ENCODE data around the gene PAPPA2.
"Not testable (repeated sequence)": the region's sequence is repeated elsewhere in the genome, so short reads cannot be mapped to it uniquely, and the experiment has no call there.

The PAPPA2 gene

DNA sequence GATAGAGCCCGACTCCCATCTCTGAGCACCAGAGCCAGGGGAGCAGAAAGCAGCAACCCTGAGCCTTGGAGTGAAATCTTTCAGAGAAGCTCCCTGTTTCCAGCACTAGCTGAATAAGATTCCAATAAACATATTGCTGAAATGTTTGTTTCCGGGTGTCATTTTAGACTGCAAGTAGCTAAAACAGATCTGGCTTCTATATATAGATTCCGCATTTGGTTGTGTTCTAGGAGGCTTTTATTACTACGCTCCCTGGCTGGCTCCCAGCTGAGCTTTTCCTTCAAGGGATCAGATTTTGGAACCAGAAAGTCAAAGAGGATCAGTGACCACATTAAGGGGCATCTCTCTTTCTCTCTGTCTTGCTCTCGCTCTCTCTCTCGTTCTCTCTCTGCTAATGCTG is 88.2 kb downstream of the PAPPA2 start:
- DNase-seq (ENCODE audit: low read depth in 2 of 2), result no peak

DNA sequence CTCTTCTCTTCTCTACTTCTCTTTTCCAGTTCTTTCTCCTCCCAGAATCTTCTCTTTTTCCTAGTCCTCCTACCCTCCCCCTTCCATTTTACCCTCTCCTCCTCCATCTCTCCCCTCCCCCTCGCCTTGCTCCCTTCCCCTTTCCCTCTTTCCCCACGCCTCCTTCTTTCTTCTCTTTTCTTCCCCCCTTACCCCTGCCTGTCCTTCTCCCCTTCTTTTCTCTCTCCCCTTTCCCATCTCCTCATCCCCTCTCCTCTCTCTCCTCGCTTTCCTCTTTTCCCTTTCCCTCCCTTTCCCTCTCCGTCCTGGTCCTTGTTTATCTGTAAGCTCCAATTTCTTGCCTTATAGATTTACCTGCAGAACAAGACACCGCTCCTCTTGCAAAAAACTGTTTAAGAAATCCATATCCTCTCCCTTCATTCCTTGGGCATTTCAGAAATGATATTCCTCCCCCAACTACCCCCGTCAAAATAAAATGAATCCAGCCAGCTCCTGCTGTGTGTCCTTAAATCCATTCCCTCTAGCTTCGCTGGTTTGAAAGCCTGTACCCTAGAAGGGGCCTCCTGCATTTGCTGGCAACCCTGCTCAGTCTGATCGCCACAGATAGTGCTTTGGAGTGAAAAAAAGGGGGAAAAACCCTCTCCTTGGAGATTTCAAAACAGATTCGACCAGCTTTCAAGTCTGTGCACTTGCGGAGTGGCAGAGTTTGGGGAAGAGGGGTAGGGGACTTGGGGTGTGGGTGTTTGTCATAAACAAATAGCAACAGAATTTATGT is 89.4 kb downstream of the PAPPA2 start:
- no peak for DNase-seq (ENCODE audit: low read depth in 2 of 2)

DNA sequence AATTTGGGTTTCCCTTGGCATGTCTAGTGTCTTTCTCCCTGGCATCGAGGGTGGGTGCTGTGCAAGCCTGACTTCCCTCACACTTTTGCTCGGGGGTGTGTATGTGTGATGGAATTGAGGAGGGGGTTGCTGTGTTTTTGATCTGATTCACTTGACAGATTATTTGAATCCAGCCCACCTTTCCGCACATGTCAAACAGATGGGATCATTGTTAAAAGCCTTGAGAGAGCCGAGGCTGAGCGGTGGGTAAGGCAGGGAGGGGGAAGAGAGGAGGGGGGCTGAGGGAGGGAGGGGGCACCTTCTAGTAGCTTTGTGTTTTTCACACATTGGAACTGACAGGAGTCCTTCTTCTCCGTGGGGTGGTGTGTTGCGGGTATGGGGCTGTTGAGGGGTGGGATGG is 90.0 kb downstream of the PAPPA2 start:
- no peak for DNase-seq (ENCODE audit: low read depth in 2 of 2)

GRCh38 chr1:176556288-176556687 is 93.3 kb downstream of the PAPPA2 start:
- no peak for DNase-seq (ENCODE audit: low read depth in 2 of 2)

- no peak for DNase-seq (ENCODE audit: low read depth in 2 of 2)
These were observed 94.7 kb downstream of the PAPPA2 start for GRCh38 chr1:176557543-176558258.

- DNase-seq (ENCODE audit: low read depth in 2 of 2), result no peak
These were observed 95.6 kb downstream of the PAPPA2 start for GRCh38 chr1:176558561-176558960.

- no peak for DNase-seq (ENCODE audit: low read depth in 2 of 2)
These were observed 96.5 kb downstream of the PAPPA2 start for GRCh38 chr1:176559474-176559873.

GRCh38 chr1:176559878-176560277 is 96.9 kb downstream of the PAPPA2 start:
- DNase-seq (ENCODE audit: low read depth in 2 of 2), result no peak

GRCh38 chr1:176560681-176561080 is 97.7 kb downstream of the PAPPA2 start:
- no peak for DNase-seq (ENCODE audit: low read depth in 2 of 2)

GRCh38 chr1:176561761-176562160 is 98.8 kb downstream of the PAPPA2 start:
- DNase-seq (ENCODE audit: low read depth in 2 of 2), result not testable (repeated sequence)

DNA sequence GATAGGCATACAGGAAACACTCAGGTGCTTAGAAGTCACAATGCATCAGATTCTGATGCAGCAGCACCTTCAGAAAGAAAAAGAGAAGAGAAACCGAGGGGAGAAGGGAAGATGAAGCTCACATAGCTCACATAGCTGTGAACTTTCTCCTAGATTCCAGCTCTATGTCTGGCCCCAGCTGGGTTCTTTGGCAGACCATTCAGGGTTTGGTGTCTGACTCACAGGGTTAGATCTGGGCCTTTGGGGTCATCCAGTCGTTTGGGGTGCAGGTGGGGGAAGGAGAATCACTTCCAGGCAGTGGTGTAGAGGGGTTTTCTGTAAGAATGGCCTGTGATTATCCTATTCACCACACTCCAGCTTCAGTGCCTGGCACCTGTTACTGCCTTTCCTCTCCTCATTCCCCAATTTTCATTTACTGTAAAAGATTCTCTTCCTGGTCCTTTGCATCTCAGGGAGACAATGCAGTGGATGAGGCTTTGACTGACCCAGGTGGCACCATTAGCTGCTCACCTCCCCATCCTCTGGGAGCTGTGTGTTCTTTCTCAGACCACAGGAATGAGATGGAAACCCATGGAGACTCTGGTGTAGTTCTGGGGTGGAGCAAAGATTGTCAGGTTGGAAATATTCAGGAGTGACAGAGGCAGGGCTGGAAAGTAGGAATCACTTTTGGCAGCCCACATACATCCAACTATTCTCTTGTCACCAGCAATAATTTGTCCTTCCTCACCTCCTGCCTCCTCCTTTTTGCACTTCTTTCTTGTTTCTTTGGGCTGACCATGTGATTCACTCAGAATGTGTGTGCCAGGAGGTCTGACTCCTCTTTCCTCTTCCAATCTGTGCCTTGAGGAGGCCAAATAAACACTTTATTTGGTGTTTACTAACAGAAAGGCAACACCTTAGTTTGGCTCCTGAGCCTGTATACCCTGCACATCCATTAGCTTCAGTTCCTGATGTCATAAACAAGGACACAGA is 103.3 kb downstream of the PAPPA2 start:
- no peak for DNase-seq (ENCODE audit: low read depth in 2 of 2)

DNA sequence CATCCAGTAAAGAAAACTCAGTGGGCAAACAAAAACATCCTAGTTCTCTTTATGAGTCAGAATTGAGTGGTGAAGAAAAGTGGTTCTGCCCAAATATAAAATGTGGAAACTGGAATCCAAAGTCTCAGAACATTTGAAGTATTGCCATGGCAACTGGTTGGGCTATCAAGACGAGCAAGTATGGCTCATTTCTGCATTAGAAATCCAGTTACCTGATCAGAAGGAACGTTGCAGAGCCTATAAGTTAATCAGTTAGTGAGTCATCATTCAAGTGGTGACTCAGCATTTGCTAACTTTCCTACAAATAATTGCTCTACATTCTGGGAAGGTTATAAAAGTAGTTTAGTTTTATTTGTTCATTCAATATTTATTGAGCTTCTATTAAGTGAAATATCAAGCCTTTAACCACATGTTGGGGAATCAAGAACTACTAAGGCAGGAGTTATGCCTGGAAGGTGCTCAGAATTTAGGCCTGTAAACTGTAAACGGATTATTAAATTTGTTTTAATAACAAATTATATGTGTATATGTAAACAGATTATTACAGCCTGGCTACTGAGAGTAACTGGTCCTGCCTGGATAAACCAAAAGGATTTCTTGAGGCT is 104.3 kb downstream of the PAPPA2 start:
- no peak for DNase-seq (ENCODE audit: low read depth in 2 of 2)

DNA sequence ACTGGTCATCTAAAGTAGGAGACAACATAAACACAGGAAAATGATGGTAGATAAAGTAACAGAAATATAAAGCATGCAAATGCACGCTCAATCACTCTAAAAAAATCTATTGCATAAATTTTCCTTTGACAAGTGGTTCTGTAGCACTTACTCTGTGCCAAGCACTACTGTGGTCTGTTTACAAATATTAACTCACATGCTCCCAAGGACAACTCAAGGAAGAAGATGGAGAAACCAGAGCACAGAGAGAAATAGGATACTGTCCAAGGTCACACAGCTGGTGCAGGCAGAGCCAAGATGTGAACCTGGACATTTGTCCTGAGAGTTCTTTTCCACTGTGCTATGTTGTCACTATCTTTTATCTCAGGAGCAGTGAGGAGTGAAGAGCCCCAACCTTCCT is 105.2 kb downstream of the PAPPA2 start:
- DNase-seq (ENCODE audit: low read depth in 2 of 2), result no peak

DNA sequence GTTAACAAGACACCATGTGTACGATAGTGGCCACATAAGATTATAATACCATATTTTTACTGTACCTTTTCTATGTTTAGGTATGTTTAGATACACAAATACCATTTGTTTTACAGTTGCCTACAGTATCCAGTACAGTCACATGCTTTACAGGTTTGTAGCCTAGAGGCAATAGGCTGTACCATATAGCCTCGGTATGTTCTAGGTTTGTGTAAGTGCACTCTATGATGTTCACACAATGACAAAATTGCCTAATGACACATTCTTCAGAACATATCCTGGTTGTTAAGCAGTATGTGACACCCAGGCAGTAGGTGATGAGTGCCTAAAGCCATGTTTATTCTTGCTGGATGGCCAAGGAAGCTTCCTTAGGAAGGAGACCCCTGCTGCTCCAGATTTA is 111.8 kb downstream of the PAPPA2 start:
- no peak for DNase-seq (ENCODE audit: low read depth in 2 of 2)

DNA sequence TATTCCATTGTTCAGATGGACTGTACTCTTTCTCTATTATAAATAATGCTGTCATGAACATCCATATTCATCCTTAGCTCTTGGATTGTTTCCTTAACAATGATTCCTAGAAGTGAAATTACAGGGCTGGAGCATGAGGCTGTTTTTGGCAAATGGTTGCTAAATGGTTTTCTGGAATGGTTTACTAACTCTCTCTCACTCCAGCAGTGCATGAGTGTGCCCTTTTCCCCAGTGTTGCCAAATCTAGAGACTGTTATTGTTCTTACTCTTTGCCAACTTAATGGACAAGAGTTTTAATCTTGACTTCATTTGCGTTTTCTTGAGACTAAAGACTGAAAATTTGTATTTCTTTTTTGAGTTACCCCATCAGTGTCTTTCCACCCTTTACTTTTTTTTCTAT is 113.0 kb downstream of the PAPPA2 start:
- DNase-seq (ENCODE audit: low read depth in 2 of 2), result no peak

- DNase-seq (ENCODE audit: low read depth in 2 of 2), result no peak
These were observed 113.7 kb downstream of the PAPPA2 start for GRCh38 chr1:176576670-176577069.

DNA sequence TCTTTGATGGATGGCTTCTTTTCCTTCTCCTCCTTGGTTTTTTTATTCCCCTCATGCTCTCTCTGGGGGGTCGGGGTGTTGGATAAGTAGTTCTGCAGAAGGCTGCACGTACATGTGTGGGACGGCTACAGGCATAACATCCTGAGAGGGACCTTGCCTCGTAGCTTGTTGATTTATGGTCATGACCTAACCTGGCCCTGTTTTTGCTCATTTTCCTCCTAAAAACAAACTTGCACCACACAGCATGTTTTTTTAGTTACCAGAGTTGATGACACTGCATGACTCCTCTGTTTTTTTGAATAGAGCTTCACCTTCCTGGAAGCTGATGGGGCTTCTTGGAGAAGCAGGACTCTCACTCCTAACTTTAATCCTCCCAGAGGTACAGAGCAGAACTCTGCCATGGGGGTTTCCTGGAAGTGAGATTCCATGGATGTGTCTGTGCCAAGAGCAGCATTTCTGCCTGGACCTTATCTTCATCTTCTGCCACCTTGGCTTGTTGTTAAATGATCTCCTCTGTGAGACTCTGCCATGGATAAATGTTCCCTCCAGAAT is 114.7 kb downstream of the PAPPA2 start:
- no peak for DNase-seq (ENCODE audit: low read depth in 2 of 2)

DNA sequence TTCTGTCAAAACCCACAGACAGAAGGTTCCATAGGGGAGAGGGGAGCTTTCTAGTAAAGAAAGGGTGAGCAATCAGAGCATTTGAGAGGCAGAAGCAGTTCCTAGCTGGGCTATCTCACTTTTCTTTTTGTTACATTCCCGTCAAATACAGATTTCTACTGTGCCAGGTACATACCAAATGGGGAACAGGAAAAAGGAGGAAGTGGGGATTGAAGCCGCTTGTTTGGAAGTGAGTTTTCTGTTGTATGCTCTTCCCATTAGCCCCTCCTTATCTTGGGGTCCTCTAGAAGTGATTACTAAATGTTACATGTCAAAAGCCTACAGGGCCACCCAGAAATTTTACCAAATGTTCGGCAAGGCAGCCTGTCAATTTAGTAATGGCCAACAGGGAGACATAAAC is 116.1 kb downstream of the PAPPA2 start:
- no peak for DNase-seq (ENCODE audit: low read depth in 2 of 2)

- DNase-seq (ENCODE audit: low read depth in 2 of 2), result no peak
These were observed 132.2 kb downstream of the PAPPA2 start for GRCh38 chr1:176595217-176595616.

- DNase-seq (ENCODE audit: low read depth in 2 of 2), result no peak
These were observed 138.4 kb downstream of the PAPPA2 start for GRCh38 chr1:176601348-176601747.

GRCh38 chr1:176602388-176603004 is 139.5 kb downstream of the PAPPA2 start:
- no peak for DNase-seq (ENCODE audit: low read depth in 2 of 2)
